HG02852 (cell line): ENCODE data around the gene PLCB1.

Experiments used
- ATAC-seq: cut with Tn5 transposase; IDR thresholded peaks from one replicate; pipeline ENCODE4 v1.9.1; 2021; ENCODE audit warnings: mild to moderate bottlenecking, moderate library complexity; ENCODE audit not compliant: unreplicated experiment

The PLCB1 gene

GRCh38 chr20:8128291-8129060 is 3.6 kb upstream of the PLCB1 start:
- ATAC-seq, result no peak

- no peak for ATAC-seq
Measured at GRCh38 chr20:8129211-8129976, 2.7 kb upstream of the PLCB1 start.

GRCh38 chr20:8130840-8131526 is 1.1 kb upstream of the PLCB1 start:
- no peak for ATAC-seq

- no peak for ATAC-seq
Measured at GRCh38 chr20:8132484-8133309, 631 bp downstream of the PLCB1 start.

- ATAC-seq, result no peak
Measured at GRCh38 chr20:8133310-8133768, 1.3 kb downstream of the PLCB1 start.

- no peak for ATAC-seq
Measured at GRCh38 chr20:8133851-8134451, 1.9 kb downstream of the PLCB1 start.

- no peak for ATAC-seq
Measured at GRCh38 chr20:8139899-8140298, 7.8 kb downstream of the PLCB1 start.

GRCh38 chr20:8143474-8143873 is 11.4 kb downstream of the PLCB1 start:
- no peak for ATAC-seq

- no peak for ATAC-seq
Measured at GRCh38 chr20:8144282-8145245, 12.5 kb downstream of the PLCB1 start.

GRCh38 chr20:8145246-8146168 is 13.4 kb downstream of the PLCB1 start:
- ATAC-seq, result no peak

- no peak for ATAC-seq
Measured at GRCh38 chr20:8147476-8147875, 15.4 kb downstream of the PLCB1 start.

GRCh38 chr20:8148501-8148900 is 16.4 kb downstream of the PLCB1 start:
- no peak for ATAC-seq

- no peak for ATAC-seq
Measured at GRCh38 chr20:8150591-8150990, 18.5 kb downstream of the PLCB1 start.

- ATAC-seq, result no peak
Measured at GRCh38 chr20:8151372-8151771, 19.3 kb downstream of the PLCB1 start.

GRCh38 chr20:8152183-8152582 is 20.1 kb downstream of the PLCB1 start:
- ATAC-seq, result no peak

- no peak for ATAC-seq
Measured at GRCh38 chr20:8152847-8153246, 20.8 kb downstream of the PLCB1 start.

GRCh38 chr20:8153281-8153908 is 21.3 kb downstream of the PLCB1 start:
- no peak for ATAC-seq

- no peak for ATAC-seq
Measured at GRCh38 chr20:8154638-8155037, 22.6 kb downstream of the PLCB1 start.
